Measurements from ENCODE around the gene SIGLEC14. TPM values are rescaled to one million over a fixed set of nuclear protein-coding genes. Genes with fewer than 3 reads are reported as not detected.

The SIGLEC14 gene
- total and polyA plus RNA-seq, 12 donors = 0.44 to 29.0 (median 8.7) TPM; not detected in 1

DNA sequence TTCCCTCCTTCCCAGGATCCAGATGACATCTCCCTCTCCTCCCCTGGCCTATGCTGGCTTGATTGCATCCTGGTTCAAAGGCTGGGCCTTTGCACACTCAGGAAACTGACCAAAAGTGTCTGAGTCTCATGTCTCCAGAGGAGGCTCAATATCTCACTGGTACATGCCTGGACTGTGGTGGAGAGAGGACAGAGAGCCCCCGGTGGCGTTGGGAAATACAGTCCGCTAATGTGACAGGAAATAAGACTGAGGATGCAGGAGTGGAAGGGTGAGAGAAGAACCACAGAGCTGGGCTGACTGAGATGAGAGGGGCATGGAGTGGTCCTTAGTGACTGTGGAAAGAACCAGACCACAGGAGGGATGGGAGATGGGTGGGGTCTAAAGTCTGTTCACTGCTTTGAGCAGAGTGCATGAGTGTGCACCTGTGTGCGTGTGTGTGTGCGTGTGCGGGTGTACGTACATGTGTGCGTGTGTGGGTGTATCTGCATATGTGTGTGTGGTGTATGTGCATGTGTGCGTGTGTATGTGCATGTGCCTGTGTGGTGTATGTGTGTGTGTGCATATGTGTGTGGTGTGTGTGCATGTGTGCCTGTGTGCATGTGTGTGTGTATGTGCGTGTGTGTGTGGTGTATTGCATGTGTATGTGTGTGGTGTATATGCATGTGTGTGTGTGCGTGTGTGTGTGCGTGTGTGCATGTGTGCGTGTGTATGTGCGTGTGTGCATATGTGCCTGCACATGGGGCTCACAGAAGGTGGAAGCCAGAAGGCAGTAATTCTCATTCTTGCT lies 18.3 kb downstream of the SIGLEC14 start:
- no peak overlapping the region for H3K27ac ChIP-seq
- WGBS, 4 donors = 72 to 81% (median 78%) methylated on average over 14 of the region's 14 CpGs
- no peak for DNase-seq
- no peaks in the 10 kb centered on the region for H3K4me1 ChIP-seq (replicated peaks in 1 of 2)
- no peak for TF ChIP-seq POLR2A (IDR thresholded peaks at IDR 0.05)
- TF ChIP-seq, protein P1, sequence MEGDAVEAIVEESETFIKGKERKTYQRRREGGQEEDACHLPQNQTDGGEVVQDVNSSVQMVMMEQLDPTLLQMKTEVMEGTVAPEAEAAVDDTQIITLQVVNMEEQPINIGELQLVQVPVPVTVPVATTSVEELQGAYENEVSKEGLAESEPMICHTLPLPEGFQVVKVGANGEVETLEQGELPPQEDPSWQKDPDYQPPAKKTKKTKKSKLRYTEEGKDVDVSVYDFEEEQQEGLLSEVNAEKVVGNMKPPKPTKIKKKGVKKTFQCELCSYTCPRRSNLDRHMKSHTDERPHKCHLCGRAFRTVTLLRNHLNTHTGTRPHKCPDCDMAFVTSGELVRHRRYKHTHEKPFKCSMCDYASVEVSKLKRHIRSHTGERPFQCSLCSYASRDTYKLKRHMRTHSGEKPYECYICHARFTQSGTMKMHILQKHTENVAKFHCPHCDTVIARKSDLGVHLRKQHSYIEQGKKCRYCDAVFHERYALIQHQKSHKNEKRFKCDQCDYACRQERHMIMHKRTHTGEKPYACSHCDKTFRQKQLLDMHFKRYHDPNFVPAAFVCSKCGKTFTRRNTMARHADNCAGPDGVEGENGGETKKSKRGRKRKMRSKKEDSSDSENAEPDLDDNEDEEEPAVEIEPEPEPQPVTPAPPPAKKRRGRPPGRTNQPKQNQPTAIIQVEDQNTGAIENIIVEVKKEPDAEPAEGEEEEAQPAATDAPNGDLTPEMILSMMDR (IDR thresholded peaks at IDR 0.05) = no peak
- no peaks in the 10 kb centered on the region for H3K27me3 ChIP-seq
- no peaks in the 10 kb centered on the region for H3K36me3 ChIP-seq (replicated peaks in 1 of 2)
- no peaks in the 10 kb centered on the region for H3K9me3 ChIP-seq (replicated peaks in 1 of 3)
- no peak overlapping the region for H3K4me3 ChIP-seq
- intact Hi-C loops (cut with DNase I) = no loop called here

DNA sequence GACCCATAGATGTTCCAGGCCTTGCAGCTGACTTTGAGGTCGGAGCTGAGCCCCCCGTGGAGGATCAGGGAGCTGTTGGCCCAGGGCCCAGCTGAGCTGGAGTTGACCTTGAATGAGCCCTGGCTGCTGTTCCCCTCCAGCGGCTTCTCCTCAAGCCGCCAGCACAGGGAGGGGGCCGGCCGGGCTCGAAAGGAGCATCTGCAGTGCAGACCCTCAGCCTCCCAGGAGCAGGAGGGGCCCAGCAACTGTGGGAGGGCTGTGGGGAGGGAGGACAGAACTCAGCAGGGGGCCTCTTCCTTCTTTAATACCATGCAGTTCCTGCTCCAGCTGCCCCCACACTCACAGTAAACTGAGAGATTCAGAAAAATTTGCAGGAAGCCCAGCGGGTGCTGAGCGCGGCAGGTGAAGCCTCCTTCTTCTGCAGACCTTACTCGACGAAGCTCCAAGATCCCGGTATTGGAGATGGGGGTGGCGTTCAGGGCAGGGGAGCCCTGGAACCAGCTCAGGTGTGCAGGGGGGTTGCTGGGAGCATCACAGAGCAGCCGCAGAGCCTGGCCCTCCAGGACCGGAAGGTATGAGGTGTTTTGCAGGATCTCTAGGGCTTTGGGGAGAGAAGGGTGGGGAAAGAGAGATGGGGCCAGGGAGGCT lies 19.0 kb downstream of the SIGLEC14 start:
- Histone ChIP-seq H3K27ac (no peak overlapping the region), H3K4me3 (no peak overlapping the region), H3K4me1 (replicated peaks in 1 of 2) (no peaks in the 10 kb centered on the region), H3K9me3 (replicated peaks in 1 of 3) (no peaks in the 10 kb centered on the region), H3K27me3 (peaks cover 4% of the 10 kb centered on the region), H3K36me3 (replicated peaks in 1 of 2) (no peaks in the 10 kb centered on the region)
- TF ChIP-seq, protein P1 (IDR thresholded peaks at IDR 0.05) = no peak
- TF ChIP-seq POLR2A (IDR thresholded peaks at IDR 0.05) = no peak
- no peak for DNase-seq
- WGBS, 4 donors = 42 to 78% (median 45%) methylated on average over 8 to 16 of the region's 16 CpGs; no CpG with 5 or more reads in 1 of the 4 donors
- intact Hi-C loops (cut with DNase I) = no loop called here

DNA sequence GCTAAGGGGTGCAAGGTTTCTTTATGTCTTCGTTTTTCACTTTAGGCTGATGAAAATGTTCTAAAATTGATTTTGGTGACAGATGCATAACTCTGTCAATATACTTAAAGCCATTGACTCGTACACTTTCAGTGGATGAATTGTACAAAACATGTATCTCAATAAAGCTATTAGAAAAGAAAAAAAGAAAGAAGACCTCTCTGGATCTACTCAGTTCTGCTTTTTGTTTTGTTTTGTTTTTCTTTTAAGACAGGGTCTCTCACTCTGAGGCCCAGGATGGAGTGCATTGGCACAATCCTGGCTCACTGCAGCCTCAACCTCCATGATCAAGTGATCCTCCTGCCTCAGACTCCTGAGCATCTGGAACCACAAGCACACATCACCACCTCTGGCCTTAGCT lies 19.9 kb downstream of the SIGLEC14 start:
- Histone ChIP-seq H3K4me1 (replicated peaks in 1 of 2) (no peaks in the 10 kb centered on the region), H3K27me3 (peaks cover 4% of the 10 kb centered on the region), H3K27ac (no peak overlapping the region), H3K4me3 (no peak overlapping the region), H3K9me3 (replicated peaks in 1 of 3) (no peaks in the 10 kb centered on the region), H3K36me3 (replicated peaks in 1 of 2) (no peaks in the 10 kb centered on the region)
- intact Hi-C loops (cut with DNase I) = no loop called here
- 55 to 61% (median 56%) methylated on average over 2 of the region's 2 CpGs for WGBS, 4 donors
- TF ChIP-seq POLR2A (IDR thresholded peaks at IDR 0.05) = no peak
- TF ChIP-seq, protein P1 (IDR thresholded peaks at IDR 0.05) = no peak
- no peak for DNase-seq

DNA sequence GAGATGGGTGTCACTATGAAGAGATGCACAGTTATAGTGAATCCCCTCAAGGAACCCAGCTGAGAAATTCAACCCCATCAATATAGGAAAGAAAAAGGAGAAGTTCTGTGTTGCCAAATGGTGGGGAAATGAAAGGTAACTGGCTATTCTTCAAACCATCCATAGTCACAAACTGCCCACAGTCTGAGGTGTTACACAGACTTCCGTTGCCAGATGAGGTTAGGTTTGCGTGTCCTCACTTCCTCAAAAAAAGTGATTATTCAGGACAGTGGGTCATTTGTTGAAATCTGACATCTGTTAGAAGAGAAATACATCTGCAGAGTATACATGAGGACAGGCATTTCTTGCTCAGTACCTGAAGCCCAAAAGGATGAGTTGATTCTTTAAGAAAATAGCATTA lies 25.4 kb downstream of the SIGLEC14 start:
- TF ChIP-seq, protein P1 (IDR thresholded peaks at IDR 0.05) = no peak
- no peak for TF ChIP-seq POLR2A (IDR thresholded peaks at IDR 0.05)
- 29 to 50% (median 46%) methylated on average over 2 of the region's 2 CpGs for WGBS, 4 donors
- H3K27ac ChIP-seq = no peak overlapping the region
- H3K4me3 ChIP-seq = no peak overlapping the region
- DNase-seq = no peak
- no peaks in the 10 kb centered on the region for H3K9me3 ChIP-seq (replicated peaks in 1 of 3)
- H3K27me3 ChIP-seq = peaks cover 4% of the 10 kb centered on the region
- no peaks in the 10 kb centered on the region for H3K36me3 ChIP-seq (replicated peaks in 1 of 2)
- no peaks in the 10 kb centered on the region for H3K4me1 ChIP-seq (replicated peaks in 1 of 2)
- intact Hi-C loops (cut with DNase I) = no loop called here

Data from adrenal gland (tissue), 12 donors.